Suppressor macrophage treated with lipopolysaccharide for 1 hour (primary cell): Measurements from ENCODE around the gene DNAL1.
"Not testable (repeated sequence)": the region's sequence is repeated elsewhere in the genome, so short reads cannot be mapped to it uniquely, and the experiment has no call there.

Source experiments
- DNase-seq, 3 donors: peaks; one replicate each; pipeline ENCODE4 v3.0.0-alpha.2; 2020 to 2022

Gene DNAL1

GRCh38 chr14:73644531-73645247 lies at the start of gene DNAL1:
Gene DNAL1, plus strand, starts transcription at chr14:73644986. Its CDS starts 54 bp downstream, at chr14:73645040.
- peak; percentile 96 to 98 (median 97) for DNase-seq

GRCh38 chr14:73599499-73599898 lies 45.3 kb upstream of the DNAL1 start:
- no peak for DNase-seq

- DNase-seq: no peak
These were observed 41.8 kb upstream of the DNAL1 start for GRCh38 chr14:73602994-73603393.

GRCh38 chr14:73606271-73606670 lies 38.5 kb upstream of the DNAL1 start:
- DNase-seq: no peak

GRCh38 chr14:73607241-73607640 lies 37.5 kb upstream of the DNAL1 start:
- DNase-seq: no peak

- no peak for DNase-seq
These were observed 34.1 kb upstream of the DNAL1 start for GRCh38 chr14:73610687-73611086.

- peak; percentile 69 to 80 (median 70) for DNase-seq
These were observed 32.3 kb upstream of the DNAL1 start, which contains the start of gene ACOT6 for GRCh38 chr14:73612339-73613045. Gene ACOT6, plus strand, starts transcription at chr14:73612517. Its CDS starts 55 bp downstream, at chr14:73612572.

GRCh38 chr14:73613046-73613383 lies 31.8 kb upstream of the DNAL1 start:
- DNase-seq: no peak

GRCh38 chr14:73613419-73613963 lies 31.3 kb upstream of the DNAL1 start:
- no peak for DNase-seq

- no peak for DNase-seq
These were observed 28.0 kb upstream of the DNAL1 start for GRCh38 chr14:73616831-73617230.

- no peak for DNase-seq
These were observed 25.3 kb upstream of the DNAL1 start for GRCh38 chr14:73619524-73619923.

GRCh38 chr14:73620268-73620667 lies 24.5 kb upstream of the DNAL1 start:
- DNase-seq: no peak

GRCh38 chr14:73623504-73624054 lies 21.2 kb upstream of the DNAL1 start:
- peak in 2 of 3 donors; percentile 21 to 28 for DNase-seq

GRCh38 chr14:73625706-73626105 lies 19.1 kb upstream of the DNAL1 start:
- no peak for DNase-seq

GRCh38 chr14:73627151-73627558 lies 17.6 kb upstream of the DNAL1 start:
- DNase-seq: peak; percentile 71 to 88 (median 85)

GRCh38 chr14:73630009-73630780 lies 14.6 kb upstream of the DNAL1 start:
- no peak for DNase-seq

GRCh38 chr14:73633116-73634010 lies 11.4 kb upstream of the DNAL1 start:
- peak; percentile 76 to 82 (median 78) for DNase-seq

GRCh38 chr14:73634011-73634833 lies 10.6 kb upstream of the DNAL1 start:
- DNase-seq: no peak

- not testable (repeated sequence) for DNase-seq
These were observed 8.4 kb upstream of the DNAL1 start for GRCh38 chr14:73636355-73636754.

- no peak for DNase-seq
These were observed 7.0 kb upstream of the DNAL1 start for GRCh38 chr14:73637830-73638229.
